Hepatic stellate cell (primary cell): ENCODE measurements around the gene PTPRN2.
"Not testable (repeated sequence)": the region's sequence is repeated elsewhere in the genome, so short reads cannot be mapped to it uniquely, and the experiment has no call there.

Experiments used
- DNase-seq: peaks from one replicate; pipeline ENCODE4 v3.0.0; 2011; ENCODE audit warnings: low spot score

PTPRN2 gene

GRCh38 chr7:158348446-158348845 lies 239.2 kb downstream of the PTPRN2 start:
- no peak for DNase-seq

GRCh38 chr7:158348039-158348438 lies 239.6 kb downstream of the PTPRN2 start:
- DNase-seq = not testable (repeated sequence)

GRCh38 chr7:158345731-158346130 lies 241.9 kb downstream of the PTPRN2 start:
- DNase-seq = no peak

GRCh38 chr7:158344706-158345300 lies 242.8 kb downstream of the PTPRN2 start:
- no peak for DNase-seq

- no peak for DNase-seq
Measured at GRCh38 chr7:158343936-158344455, 243.6 kb downstream of the PTPRN2 start.

- DNase-seq = no peak
Measured at GRCh38 chr7:158343526-158343925, 244.1 kb downstream of the PTPRN2 start.

- DNase-seq = not testable (repeated sequence)
Measured at GRCh38 chr7:158341097-158341496, 246.5 kb downstream of the PTPRN2 start.

- not testable (repeated sequence) for DNase-seq
Measured at GRCh38 chr7:158336952-158337351, 250.7 kb downstream of the PTPRN2 start.

GRCh38 chr7:158332516-158332915 lies 255.1 kb downstream of the PTPRN2 start:
- DNase-seq = not testable (repeated sequence)

- not testable (repeated sequence) for DNase-seq
Measured at GRCh38 chr7:158331826-158332450, 255.7 kb downstream of the PTPRN2 start.

- DNase-seq = no peak
Measured at GRCh38 chr7:158329686-158330085, 257.9 kb downstream of the PTPRN2 start.

- no peak for DNase-seq
Measured at GRCh38 chr7:158329014-158329610, 258.5 kb downstream of the PTPRN2 start.

- no peak for DNase-seq
Measured at GRCh38 chr7:158328376-158329013, 259.1 kb downstream of the PTPRN2 start.

GRCh38 chr7:158327571-158328180 lies 259.9 kb downstream of the PTPRN2 start:
- DNase-seq = no peak

- no peak for DNase-seq
Measured at GRCh38 chr7:158327012-158327411, 260.6 kb downstream of the PTPRN2 start.

- DNase-seq = no peak
Measured at GRCh38 chr7:158325530-158326381, 261.9 kb downstream of the PTPRN2 start.

- no peak for DNase-seq
Measured at GRCh38 chr7:158324397-158325360, 262.9 kb downstream of the PTPRN2 start.

GRCh38 chr7:158323741-158324396 lies 263.8 kb downstream of the PTPRN2 start:
- DNase-seq = no peak
